ENCODE measurements around the gene SLC35F6. TPM values are rescaled to one million over a fixed set of nuclear protein-coding genes. Genes with fewer than 3 reads are reported as not detected.

Gene SLC35F6
- total RNA-seq, 1 experiment from 2014 or later = 33.9 TPM

DNA sequence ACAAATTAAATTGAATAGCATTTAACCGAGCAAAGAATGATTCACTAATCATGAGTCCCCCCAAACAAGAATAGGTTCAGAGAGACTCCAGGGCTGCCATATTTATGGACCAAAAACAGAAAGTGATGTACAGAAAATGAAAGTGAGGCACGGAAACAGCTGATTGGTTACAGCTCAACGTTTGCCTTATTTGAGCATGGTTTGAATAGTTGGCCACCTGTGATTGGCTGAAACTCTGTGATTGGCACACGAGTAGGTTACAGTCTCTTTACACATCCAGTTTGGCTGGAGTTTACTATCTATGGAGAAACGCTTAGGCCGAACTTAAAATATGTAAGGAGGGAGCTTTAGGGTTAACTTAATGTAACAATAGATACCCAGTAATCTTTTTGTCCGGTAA is 56.8 kb downstream of the SLC35F6 start:
- no peak overlapping the region for H3K4me3 ChIP-seq (ENCODE audit: low read length)
- no peaks in the 10 kb centered on the region for H4K20me1 ChIP-seq (ENCODE audit: low read length)
- CTCF ChIA-PET = no interaction called here
- H3K27ac ChIP-seq (ENCODE audit: low read length) = no peak overlapping the region
- H3K9me3 ChIP-seq (ENCODE audit: low read length) = no peaks in the 10 kb centered on the region
- no peaks in the 10 kb centered on the region for H3K9me2 ChIP-seq (replicated peaks; ENCODE audit: low read length)
- no peaks in the 10 kb centered on the region for H3F3A ChIP-seq (ENCODE audit: low read length, unreplicated experiment)
- TF ChIP-seq EZH2 (IDR thresholded peaks at IDR 0.05; ENCODE audit: low read length, unreplicated experiment) (no peak), EZH2phosphoT487 (IDR thresholded peaks at IDR 0.05; ENCODE audit: borderline replicate concordance, low read length) (no peak)
- TF ChIP-seq, protein P1, sequence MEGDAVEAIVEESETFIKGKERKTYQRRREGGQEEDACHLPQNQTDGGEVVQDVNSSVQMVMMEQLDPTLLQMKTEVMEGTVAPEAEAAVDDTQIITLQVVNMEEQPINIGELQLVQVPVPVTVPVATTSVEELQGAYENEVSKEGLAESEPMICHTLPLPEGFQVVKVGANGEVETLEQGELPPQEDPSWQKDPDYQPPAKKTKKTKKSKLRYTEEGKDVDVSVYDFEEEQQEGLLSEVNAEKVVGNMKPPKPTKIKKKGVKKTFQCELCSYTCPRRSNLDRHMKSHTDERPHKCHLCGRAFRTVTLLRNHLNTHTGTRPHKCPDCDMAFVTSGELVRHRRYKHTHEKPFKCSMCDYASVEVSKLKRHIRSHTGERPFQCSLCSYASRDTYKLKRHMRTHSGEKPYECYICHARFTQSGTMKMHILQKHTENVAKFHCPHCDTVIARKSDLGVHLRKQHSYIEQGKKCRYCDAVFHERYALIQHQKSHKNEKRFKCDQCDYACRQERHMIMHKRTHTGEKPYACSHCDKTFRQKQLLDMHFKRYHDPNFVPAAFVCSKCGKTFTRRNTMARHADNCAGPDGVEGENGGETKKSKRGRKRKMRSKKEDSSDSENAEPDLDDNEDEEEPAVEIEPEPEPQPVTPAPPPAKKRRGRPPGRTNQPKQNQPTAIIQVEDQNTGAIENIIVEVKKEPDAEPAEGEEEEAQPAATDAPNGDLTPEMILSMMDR (conservative IDR thresholded peaks at IDR 0.05; ENCODE audit: low read depth, low read length) = no peak
- H3K9ac ChIP-seq (ENCODE audit: low read length) = no peak overlapping the region
- no peak for DNase-seq
- intact Hi-C loops (cut with micrococcal nuclease) = no loop called here
- no peak for ATAC-seq
- no peaks in the 10 kb centered on the region for H3K4me1 ChIP-seq (ENCODE audit: insufficient read depth, low read length)
- no peak overlapping the region for H2AFZ ChIP-seq (ENCODE audit: low read length)
- no peaks in the 10 kb centered on the region for H3K36me3 ChIP-seq (ENCODE audit: low read depth, low read length)
- H3K4me2 ChIP-seq (ENCODE audit: low read length) = no peak overlapping the region
- no peaks in the 10 kb centered on the region; the same call in 1 of the 2 replicates for H3K27me3 ChIP-seq (ENCODE audit: low read length)
- POLR2A ChIA-PET (ENCODE audit: unreplicated experiment) = no interaction called here
- BruUV-seq (replicated peaks) = no TSS peak
- no peaks in the 10 kb centered on the region for H3K79me2 ChIP-seq (ENCODE audit: low read length)

GRCh38 chr2:26822877-26823276 is 58.8 kb downstream of the SLC35F6 start:
- Histone ChIP-seq H2AFZ (ENCODE audit: low read length) (no peak overlapping the region), H3K9ac (ENCODE audit: low read length) (no peak overlapping the region), H3K9me2 (replicated peaks; ENCODE audit: low read length) (no peaks in the 10 kb centered on the region), H3K4me3 (ENCODE audit: low read length) (no peak overlapping the region), H3K27ac (ENCODE audit: low read length) (no peak overlapping the region), H3K27me3 (ENCODE audit: low read length) (peaks cover 1% of the 10 kb centered on the region; the same call in 1 of the 2 replicates), H4K20me1 (ENCODE audit: low read length) (no peaks in the 10 kb centered on the region), H3K4me2 (ENCODE audit: low read length) (no peak overlapping the region), H3K79me2 (ENCODE audit: low read length) (no peaks in the 10 kb centered on the region), H3K36me3 (ENCODE audit: low read depth, low read length) (no peaks in the 10 kb centered on the region), H3F3A (ENCODE audit: low read length, unreplicated experiment) (no peaks in the 10 kb centered on the region), H3K9me3 (ENCODE audit: low read length) (no peaks in the 10 kb centered on the region), H3K4me1 (ENCODE audit: insufficient read depth, low read length) (no peaks in the 10 kb centered on the region)
- ATAC-seq (no peak), DNase-seq (no peak)
- ChIA-PET CTCF (no interaction called here), POLR2A (ENCODE audit: unreplicated experiment) (no interaction called here)
- intact Hi-C loops (cut with micrococcal nuclease) = no loop called here
- BruUV-seq (replicated peaks) = no TSS peak
- TF ChIP-seq, protein P1 (conservative IDR thresholded peaks at IDR 0.05; ENCODE audit: low read depth, low read length) = no peak
- TF ChIP-seq EZH2 (IDR thresholded peaks at IDR 0.05; ENCODE audit: low read length, unreplicated experiment) (no peak), EZH2phosphoT487 (IDR thresholded peaks at IDR 0.05; ENCODE audit: borderline replicate concordance, low read length) (no peak)

Other genes starting within 250 kb of the SLC35F6 start
- gene CIB4, start 122.9 kb upstream of the SLC35F6 start, total RNA-seq (2014; rRNA removed) = not detected in 2 replicates
- 0.04 and 0.69 TPM in 2 replicates for gene KCNK3, start 71.6 kb upstream of the SLC35F6 start, total RNA-seq (2014; rRNA removed)
- gene CENPA, start 21.8 kb downstream of the SLC35F6 start, total RNA-seq (2014; rRNA removed) = 40.8 and 42.4 TPM in 2 replicates
- not detected in 2 replicates for gene DPYSL5, start 83.8 kb downstream of the SLC35F6 start, total RNA-seq (2014; rRNA removed)
- gene MAPRE3, start 206.4 kb downstream of the SLC35F6 start, total RNA-seq (2014; rRNA removed) = 11.9 and 15.6 TPM in 2 replicates